Measurements from ENCODE around the gene EXOC1. TPM values are rescaled to one million over a fixed set of nuclear protein-coding genes. Genes with fewer than 3 reads are reported as not detected.
A peak's percentile ranks its signal among the peaks of the same experiment; 100 is the strongest.
"Not testable (repeated sequence)": the region's sequence is repeated elsewhere in the genome, so short reads cannot be mapped to it uniquely, and the experiment has no call there.

EXOC1 gene
- polyA plus RNA-seq, 1 donor from 2014 or later: 13.2 TPM

- Mint-ChIP-seq H3K9me3 (no peaks in the 10 kb centered on the region), H3K27ac (peak overlapping the region in 2 of 3 donors; percentile 9 to 57), H3K36me3 (peaks cover 9% of the 10 kb centered on the region), H3K4me1 (peaks cover 0 to 7% (median 5%) of the 10 kb centered on the region in 3 donors), H3K27me3 (no peaks in the 10 kb centered on the region), H3K4me3 (no peak overlapping the region)
Measured at GRCh38 chr4:55906989-55907388, 53.5 kb downstream of the EXOC1 start.

- Mint-ChIP-seq H3K9me3 (no peaks in the 10 kb centered on the region), H3K36me3 (peaks cover 6% of the 10 kb centered on the region), H3K27me3 (no peaks in the 10 kb centered on the region), H3K4me1 (peaks cover 0 to 5% (median 5%) of the 10 kb centered on the region in 3 donors), H3K4me3 (peak overlapping the region in 1 of 4 donors; percentile 53), H3K27ac (peak overlapping the region in 1 of 3 donors; percentile 9)
Measured at GRCh38 chr4:55907469-55907868, 54.0 kb downstream of the EXOC1 start.

- Mint-ChIP-seq H3K27ac (no peak overlapping the region), H3K4me1 (peaks cover 0 to 5% (median 4%) of the 10 kb centered on the region in 3 donors), H3K9me3 (peaks cover 0 to 3% (median 2%) of the 10 kb centered on the region in 3 donors), H3K36me3 (peaks cover 2% of the 10 kb centered on the region), H3K27me3 (no peaks in the 10 kb centered on the region), H3K4me3 (no peak overlapping the region)
Measured at GRCh38 chr4:55910140-55910539, 56.7 kb downstream of the EXOC1 start.

DNA sequence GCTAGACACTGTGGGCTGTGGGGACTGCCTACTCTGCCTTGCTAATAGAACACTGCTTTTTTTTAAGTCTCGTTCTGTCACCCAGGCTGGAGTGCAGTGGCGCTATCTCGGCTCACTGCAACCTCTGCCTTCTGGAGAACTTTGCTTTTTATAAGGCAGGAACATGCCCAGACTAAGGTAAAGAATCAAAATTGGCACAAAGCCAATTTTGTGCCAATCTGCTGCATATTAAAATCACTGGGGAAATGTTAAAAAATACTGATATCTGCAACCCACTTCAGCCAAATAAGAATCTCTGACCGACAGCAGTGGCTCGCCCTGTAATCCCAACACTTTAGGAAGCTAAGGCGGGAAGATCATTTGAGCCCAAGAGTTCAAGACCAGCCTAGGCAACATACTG, 58.8 kb downstream of the EXOC1 start:
- Mint-ChIP-seq H3K36me3 (peaks cover 3% of the 10 kb centered on the region), H3K27me3 (no peaks in the 10 kb centered on the region), H3K9me3 (peaks cover 0 to 3% (median 2%) of the 10 kb centered on the region in 3 donors), H3K27ac (no peak overlapping the region), H3K4me3 (no peak overlapping the region), H3K4me1 (peaks cover 0 to 2% (median 0%) of the 10 kb centered on the region in 3 donors)

- Mint-ChIP-seq H3K4me3 (no peak overlapping the region), H3K27ac (no peak overlapping the region), H3K9me3 (peaks cover 0 to 1% (median 0%) of the 10 kb centered on the region in 3 donors), H3K27me3 (no peaks in the 10 kb centered on the region), H3K4me1 (no peaks in the 10 kb centered on the region), H3K36me3 (peaks cover 2% of the 10 kb centered on the region)
Measured at GRCh38 chr4:55920571-55920970, 67.1 kb downstream of the EXOC1 start.

- H3K27ac Mint-ChIP-seq: no peak overlapping the region
- H3K36me3 Mint-ChIP-seq: peaks cover 3% of the 10 kb centered on the region
- no peaks in the 10 kb centered on the region for H3K4me1 Mint-ChIP-seq
- H3K27me3 Mint-ChIP-seq: no peaks in the 10 kb centered on the region
- peaks cover 0 to 1% (median 0%) of the 10 kb centered on the region in 3 donors for H3K9me3 Mint-ChIP-seq
- no peak overlapping the region for H3K4me3 Mint-ChIP-seq
Measured at GRCh38 chr4:55921093-55921492, 67.6 kb downstream of the EXOC1 start.

GRCh38 chr4:55925241-55925640, 71.8 kb downstream of the EXOC1 start:
- Mint-ChIP-seq H3K36me3 (peaks cover 5% of the 10 kb centered on the region), H3K27me3 (no peaks in the 10 kb centered on the region), H3K27ac (no peak overlapping the region), H3K9me3 (peaks cover 0 to 3% (median 1%) of the 10 kb centered on the region in 3 donors), H3K4me1 (peaks cover 0 to 6% (median 0%) of the 10 kb centered on the region in 3 donors), H3K4me3 (no peak overlapping the region)

DNA sequence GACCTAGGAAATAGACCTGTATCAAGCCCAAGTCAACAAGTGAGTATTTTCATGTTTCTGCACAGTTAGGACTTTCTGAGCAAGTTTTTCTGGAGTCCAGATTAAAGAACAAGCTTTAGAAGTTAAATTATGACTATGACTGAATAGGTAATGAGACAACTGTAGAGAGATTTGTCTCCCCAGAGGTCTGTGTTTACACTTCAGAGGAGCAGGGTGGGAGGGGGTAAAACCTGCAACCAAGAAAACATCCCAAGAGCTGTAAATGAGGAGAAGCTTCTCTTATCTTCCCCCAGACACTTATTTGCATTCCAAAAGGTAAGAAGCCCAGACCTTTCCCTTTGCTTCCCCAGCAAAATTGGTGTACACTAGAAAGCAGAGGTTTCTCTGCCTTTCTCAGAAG, 73.2 kb downstream of the EXOC1 start:
- Mint-ChIP-seq H3K4me1 (peaks cover 0 to 6% (median 0%) of the 10 kb centered on the region in 3 donors), H3K9me3 (peaks cover 0 to 3% (median 1%) of the 10 kb centered on the region in 3 donors), H3K27ac (no peak overlapping the region), H3K4me3 (no peak overlapping the region), H3K36me3 (peaks cover 5% of the 10 kb centered on the region), H3K27me3 (no peaks in the 10 kb centered on the region)

- Mint-ChIP-seq H3K4me1 (peaks cover 0 to 6% (median 0%) of the 10 kb centered on the region in 3 donors), H3K9me3 (peaks cover 0 to 3% (median 1%) of the 10 kb centered on the region in 3 donors), H3K27me3 (no peaks in the 10 kb centered on the region), H3K4me3 (no peak overlapping the region), H3K27ac (no peak overlapping the region), H3K36me3 (peaks cover 5% of the 10 kb centered on the region)
Measured at GRCh38 chr4:55927803-55928437, 74.5 kb downstream of the EXOC1 start.

DNA sequence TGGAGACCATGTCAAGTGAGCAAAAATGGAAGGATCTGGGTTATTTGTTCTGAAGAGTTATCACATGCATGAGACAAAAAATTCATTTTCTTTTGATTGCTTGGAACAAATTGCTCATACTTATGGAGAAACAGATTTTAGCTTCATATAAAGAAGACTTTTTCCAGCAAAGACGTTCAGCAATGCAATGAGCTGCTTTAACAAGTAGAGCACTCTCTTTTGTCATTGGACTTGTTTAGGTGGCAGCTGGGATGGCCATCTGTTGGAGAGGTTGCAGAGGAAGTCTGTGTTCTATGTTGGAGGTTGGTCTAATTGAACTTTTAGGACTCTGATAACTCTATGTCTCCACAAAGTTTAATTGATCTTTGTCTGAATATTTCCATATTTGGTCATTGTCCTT, 75.4 kb downstream of the EXOC1 start:
- H3K9me3 Mint-ChIP-seq: peaks cover 0 to 3% (median 0%) of the 10 kb centered on the region in 3 donors
- peaks cover 5% of the 10 kb centered on the region for H3K36me3 Mint-ChIP-seq
- H3K4me3 Mint-ChIP-seq: no peak overlapping the region
- no peak overlapping the region for H3K27ac Mint-ChIP-seq
- peaks cover 0 to 6% (median 0%) of the 10 kb centered on the region in 3 donors for H3K4me1 Mint-ChIP-seq
- no peaks in the 10 kb centered on the region for H3K27me3 Mint-ChIP-seq

- no peaks in the 10 kb centered on the region for H3K27me3 Mint-ChIP-seq
- H3K27ac Mint-ChIP-seq: no peak overlapping the region
- peaks cover 0 to 6% (median 0%) of the 10 kb centered on the region in 3 donors for H3K4me1 Mint-ChIP-seq
- H3K36me3 Mint-ChIP-seq: peaks cover 6% of the 10 kb centered on the region
- no peak overlapping the region for H3K4me3 Mint-ChIP-seq
- H3K9me3 Mint-ChIP-seq: peaks cover 0 to 8% (median 3%) of the 10 kb centered on the region in 3 donors
Measured at GRCh38 chr4:55931043-55931442, 77.6 kb downstream of the EXOC1 start.

DNA sequence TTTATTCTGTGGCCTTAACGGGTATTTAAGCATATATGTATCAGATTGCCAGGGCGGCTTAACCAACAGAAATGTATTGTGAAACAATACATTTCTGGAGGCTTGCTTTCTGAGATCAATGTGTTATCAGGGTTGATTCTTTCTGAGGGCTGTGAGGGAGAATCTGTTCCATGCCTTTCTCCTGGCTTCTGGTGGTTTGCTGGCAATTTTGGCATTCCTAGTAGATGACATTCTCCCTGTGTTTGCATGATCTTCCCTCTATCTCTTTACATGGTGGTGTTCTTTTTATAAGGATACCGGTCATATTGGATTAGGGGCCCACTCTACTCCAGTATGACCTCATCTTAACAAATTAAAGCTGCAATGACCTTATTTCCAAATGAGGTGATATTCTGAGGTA, 78.4 kb downstream of the EXOC1 start:
- Mint-ChIP-seq H3K9me3 (peaks cover 0 to 12% (median 5%) of the 10 kb centered on the region in 3 donors), H3K27ac (no peak overlapping the region), H3K4me3 (no peak overlapping the region), H3K4me1 (peaks cover 0 to 3% (median 0%) of the 10 kb centered on the region in 3 donors), H3K36me3 (peaks cover 5% of the 10 kb centered on the region), H3K27me3 (no peaks in the 10 kb centered on the region)

DNA sequence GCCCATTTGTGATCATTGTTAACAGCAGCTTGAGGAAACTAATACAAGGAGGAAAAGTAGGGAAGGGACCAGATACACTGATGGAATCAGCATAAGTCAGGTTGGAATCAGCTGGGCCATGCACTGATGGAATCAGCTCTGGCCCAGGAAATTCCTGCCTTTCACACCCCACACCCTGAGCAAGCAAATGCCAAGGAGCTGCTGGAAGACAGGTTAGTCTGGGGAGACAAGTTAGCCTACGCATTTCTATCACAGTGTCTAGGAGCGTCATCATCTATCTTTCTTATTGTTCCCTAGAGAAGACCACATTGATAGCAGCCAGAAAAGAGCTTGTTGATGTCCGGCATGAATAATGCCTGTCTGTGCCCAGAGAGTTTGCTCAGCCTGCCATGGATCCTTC, 79.1 kb downstream of the EXOC1 start:
- Mint-ChIP-seq H3K4me3 (no peak overlapping the region), H3K9me3 (peaks cover 0 to 12% (median 5%) of the 10 kb centered on the region in 3 donors), H3K4me1 (no peaks in the 10 kb centered on the region), H3K27me3 (no peaks in the 10 kb centered on the region), H3K27ac (no peak overlapping the region), H3K36me3 (peaks cover 6% of the 10 kb centered on the region)

GRCh38 chr4:55933611-55934010, 80.2 kb downstream of the EXOC1 start:
- Mint-ChIP-seq H3K4me3 (no peak overlapping the region), H3K4me1 (peaks cover 2 to 6% (median 4%) of the 10 kb centered on the region in 3 donors), H3K27me3 (no peaks in the 10 kb centered on the region), H3K9me3 (peaks cover 0 to 18% (median 6%) of the 10 kb centered on the region in 3 donors), H3K27ac (no peak overlapping the region), H3K36me3 (peaks cover 15% of the 10 kb centered on the region)

DNA sequence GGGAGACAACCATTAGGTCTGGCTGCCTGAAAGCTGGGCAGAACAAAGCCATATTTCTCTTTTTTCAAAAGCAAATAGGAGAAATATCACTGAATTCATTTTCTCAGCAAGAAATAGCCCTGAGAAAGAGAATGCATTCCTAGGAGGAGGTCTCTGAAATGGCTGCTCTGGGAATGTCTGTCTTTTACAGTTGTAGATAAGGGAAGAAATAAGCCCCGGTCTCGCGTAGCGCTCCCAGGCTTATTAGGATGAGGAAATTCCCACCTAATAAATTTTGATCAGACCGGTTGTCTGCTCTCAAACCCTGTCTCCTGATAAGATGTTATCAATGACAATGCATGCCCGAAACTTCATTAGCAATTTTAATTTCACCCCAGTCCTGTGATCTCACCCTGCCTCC, 82.5 kb downstream of the EXOC1 start:
- H3K4me1 Mint-ChIP-seq: peaks cover 4 to 11% (median 4%) of the 10 kb centered on the region in 3 donors

GRCh38 chr4:55938481-55938880, 85.0 kb downstream of the EXOC1 start:
- Mint-ChIP-seq H3K4me3 (peak overlapping the region in 2 of 4 donors; percentile 44 to 71), H3K4me1 (peaks cover 4 to 11% (median 9%) of the 10 kb centered on the region in 3 donors), H3K9me3 (peaks cover 2 to 15% (median 8%) of the 10 kb centered on the region in 3 donors), H3K36me3 (peaks cover 25% of the 10 kb centered on the region), H3K27me3 (no peaks in the 10 kb centered on the region), H3K27ac (peak overlapping the region in 1 of 3 donors; percentile 85)

More for the DNA sequence above, 82.5 kb downstream of the EXOC1 start:
- H3K36me3 Mint-ChIP-seq: peaks cover 25% of the 10 kb centered on the region
- not testable (repeated sequence) for H3K4me3 Mint-ChIP-seq, H3K27me3 Mint-ChIP-seq, H3K27ac Mint-ChIP-seq
- H3K9me3 Mint-ChIP-seq: peaks cover 0 to 15% (median 8%) of the 10 kb centered on the region in 3 donors

Measured in IgD-negative memory B cell (primary cell).